H9 (cell line): ENCODE data around the gene PTCD1. TPM values are rescaled to one million over a fixed set of nuclear protein-coding genes. Genes with fewer than 3 reads are reported as not detected.

ENCODE experiments used
- DNase-seq: peaks from one replicate; pipeline ENCODE4 v3.0.0-alpha.2; 2017
- H2AFZ ChIP-seq: one replicate; pipeline ENCODE4 v1.6.1; 2013; ENCODE audit warnings: mild to moderate bottlenecking, low read length, control low read depth, moderate library complexity
- H2AK5ac ChIP-seq: 2 replicates; pipeline ENCODE4 v1.6.1; 2013; ENCODE audit warnings: low read length, control low read depth, mixed read lengths; ENCODE audit not compliant: insufficient read length
- H2BK120ac ChIP-seq: one replicate; pipeline ENCODE4 v1.6.1; 2013; ENCODE audit warnings: low read depth, mild to moderate bottlenecking, low read length, control low read depth, inconsistent platforms; ENCODE audit not compliant: poor library complexity, severe bottlenecking
- H2BK12ac ChIP-seq: 2 replicates; pipeline ENCODE4 v1.6.1; 2013; ENCODE audit warnings: low read length, control low read depth, mixed read lengths, low read depth; ENCODE audit not compliant: insufficient read length
- H2BK15ac ChIP-seq: 2 replicates; pipeline ENCODE4 v1.6.1; 2013; ENCODE audit warnings: low read depth, low read length, control low read depth
- H2BK20ac ChIP-seq: one replicate; pipeline ENCODE4 v1.6.1; 2013; ENCODE audit warnings: low read depth, mild to moderate bottlenecking, low read length, control low read depth, inconsistent platforms; ENCODE audit not compliant: poor library complexity, severe bottlenecking
- H2BK5ac ChIP-seq: 2 replicates; pipeline ENCODE4 v1.6.1; 2013; ENCODE audit warnings: low read length, control low read depth, mixed read lengths; ENCODE audit not compliant: insufficient read length
- H3K14ac ChIP-seq: 2 replicates; pipeline ENCODE4 v1.6.1; 2013; ENCODE audit warnings: low read length, control low read depth; ENCODE audit not compliant: insufficient read depth
- H3K18ac ChIP-seq: 2 replicates; pipeline ENCODE4 v1.6.1; 2013; ENCODE audit warnings: low read depth, mild to moderate bottlenecking, mixed read lengths, low read length, control low read depth; ENCODE audit not compliant: insufficient read length
- H3K23ac ChIP-seq: 2 replicates; pipeline ENCODE4 v1.6.1; 2013; ENCODE audit warnings: low read length, control low read depth, mixed read lengths, low read depth; ENCODE audit not compliant: insufficient read length
- H3K23me2 ChIP-seq: 2 replicates; pipeline ENCODE4 v1.6.1; 2013; ENCODE audit warnings: low read depth, mild to moderate bottlenecking, mixed read lengths, low read length, control low read depth; ENCODE audit not compliant: insufficient read length, poor library complexity, severe bottlenecking
- H3K27ac ChIP-seq: 2 replicates; pipeline ENCODE4 v1.5.1; 2013; ENCODE audit warnings: low read length, control low read depth, mixed read lengths, low read depth; ENCODE audit not compliant: insufficient read length
- H3K27me3 ChIP-seq: 2 replicates; pipeline ENCODE4 v1.6.1; 2013; ENCODE audit warnings: low read length, control low read depth, inconsistent platforms; ENCODE audit not compliant: insufficient read depth
- H3K4ac ChIP-seq: 2 replicates; pipeline ENCODE4 v1.6.1; 2013; ENCODE audit warnings: low read depth, mild to moderate bottlenecking, control low read depth, inconsistent platforms, low read length, moderate library complexity
- H3K4me1 ChIP-seq: 2 replicates; pipeline ENCODE4 v1.6.1; 2013; ENCODE audit warnings: low read length, control low read depth, inconsistent platforms; ENCODE audit not compliant: insufficient read depth
- H3K4me2 ChIP-seq: 2 replicates; pipeline ENCODE4 v1.6.1; 2013; ENCODE audit warnings: low read length, control low read depth, mixed read lengths; ENCODE audit not compliant: insufficient read length, insufficient read depth
- H3K56ac ChIP-seq: 2 replicates; pipeline ENCODE4 v1.6.1; 2013; ENCODE audit warnings: low read depth, mild to moderate bottlenecking, mixed read lengths, low read length, control low read depth; ENCODE audit not compliant: insufficient read length
- H3K79me1 ChIP-seq: 2 replicates; pipeline ENCODE4 v1.6.1; 2013; ENCODE audit warnings: low read depth, mild to moderate bottlenecking, moderate library complexity, low read length, control low read depth, inconsistent platforms; ENCODE audit not compliant: insufficient read depth, poor library complexity, severe bottlenecking
- H3K79me2 ChIP-seq: 2 replicates; pipeline ENCODE4 v1.6.1; 2013; ENCODE audit warnings: low read length, control low read depth, inconsistent platforms; ENCODE audit not compliant: insufficient read depth
- H3K9ac ChIP-seq: 2 replicates; pipeline ENCODE4 v1.6.1; 2013; ENCODE audit warnings: low read length, control low read depth, mixed read lengths; ENCODE audit not compliant: insufficient read length; ENCODE audit errors: extremely low read depth
- H3K9me3 ChIP-seq: one replicate; pipeline ENCODE4 v1.6.1; 2013; ENCODE audit warnings: low read depth, low read length, inconsistent platforms; ENCODE audit not compliant: control insufficient read depth
- H3T11ph ChIP-seq: one replicate; pipeline ENCODE4 v1.6.1; 2013; ENCODE audit warnings: mild to moderate bottlenecking, low read length, control low read depth, inconsistent platforms
- H4K20me1 ChIP-seq: one replicate; pipeline ENCODE4 v1.6.1; 2013; ENCODE audit not compliant: control insufficient read depth, insufficient read length, insufficient read depth
- H4K5ac ChIP-seq: 2 replicates; pipeline ENCODE4 v1.6.1; 2013; ENCODE audit warnings: low read depth, mild to moderate bottlenecking, mixed read lengths, low read length, control low read depth; ENCODE audit not compliant: insufficient read length
- H4K8ac ChIP-seq: replicated peaks from 2 replicates; pipeline ENCODE4 v1.6.1; 2013; ENCODE audit warnings: low read length, control low read depth, mixed read lengths, low read depth; ENCODE audit not compliant: insufficient read length
- H4K91ac ChIP-seq: 2 replicates; pipeline ENCODE4 v1.6.1; 2013; ENCODE audit warnings: low read depth, mild to moderate bottlenecking, moderate library complexity, mixed read lengths, low read length, control low read depth; ENCODE audit not compliant: insufficient read length
- H3K27ac Mint-ChIP-seq, 3 experiments: 2 replicates in 2 of 3; 3 replicates in 1 of 3; pipeline ENCODE4 v1.8.0; 2020 to 2021; ENCODE audit warnings: mixed read lengths in 3 of 3, mild to moderate bottlenecking in 1 of 3, moderate library complexity in 1 of 3
- H3K27me3 Mint-ChIP-seq: 2 replicates; pipeline ENCODE4 v1.8.0; 2021; ENCODE audit warnings: low read depth, mild to moderate bottlenecking, moderate library complexity, mixed read lengths
- H3K36me3 Mint-ChIP-seq, 3 experiments: 2 replicates in 2 of 3; 3 replicates in 1 of 3; pipeline ENCODE4 v1.8.0; 2020 to 2021; ENCODE audit warnings: low read depth in 3 of 3, mixed read lengths in 3 of 3; ENCODE audit not compliant: insufficient read depth in 1 of 3
- H3K4me1 Mint-ChIP-seq, 2 experiments: 2 replicates each; pipeline ENCODE4 v1.8.0; 2020; ENCODE audit warnings: mixed read lengths in 2 of 2
- H3K4me3 Mint-ChIP-seq, 2 experiments: 2 replicates in 1 of 2; 3 replicates in 1 of 2; pipeline ENCODE4 v1.8.0; 2020 to 2021; ENCODE audit warnings: mild to moderate bottlenecking in 2 of 2, mixed read lengths in 2 of 2, moderate library complexity in 1 of 2
- H3K9me3 Mint-ChIP-seq, 2 experiments: 2 replicates in 1 of 2; 3 replicates in 1 of 2; pipeline ENCODE4 v1.8.0; 2020; ENCODE audit warnings: mild to moderate bottlenecking in 2 of 2, mixed read lengths in 2 of 2, moderate library complexity in 1 of 2
- CTCF ChIP-seq: fragments of 200-600 bp; sonication (generic); conservative IDR thresholded peaks from 3 replicates; pipeline ENCODE4 v1.8.0; 2021; ENCODE audit warnings: antibody characterized with exemption, mild to moderate bottlenecking
- WGBS: extraction: QIAGEN DNeasy Blood & Tissue Kit; methylation state at CpG from one replicate; pipeline ENCODE4 v1.1.7; 2013; ENCODE audit warnings: missing lambda C conversion rate, low lambda C conversion rate, mixed read lengths; ENCODE audit not compliant: insufficient read length; ENCODE audit errors: extremely low coverage; 5-methylcytosine and 5-hydroxymethylcytosine counted together
- total RNA-seq: library from RNA; stranded (reverse); gene quantifications from 2 replicates; pipeline ENCODE4 v1.2.1, GENCODE V29; 2021

PTCD1 gene
- total RNA-seq, 1 experiment from 2014 or later: 12.8 TPM

- Histone ChIP-seq H3K27ac (no peak overlapping the region), H3K4me2 (no peak overlapping the region), H4K91ac (no peak overlapping the region), H3K9me3 (no peaks in the 10 kb centered on the region), H3K4me1 (no peaks in the 10 kb centered on the region), H3K79me2 (no peaks in the 10 kb centered on the region), H3K18ac (no peak overlapping the region), H4K8ac (no peak overlapping the region), H2BK120ac (no peak overlapping the region), H3K4ac (no peak overlapping the region), H4K5ac (no peak overlapping the region), H3T11ph (no peak overlapping the region), H3K56ac (no peak overlapping the region), H3K79me1 (no peaks in the 10 kb centered on the region), H2AK5ac (no peak overlapping the region), H2BK20ac (no peak overlapping the region), H2BK12ac (no peak overlapping the region), H3K14ac (no peak overlapping the region), H3K23ac (no peak overlapping the region), H4K20me1 (no peaks in the 10 kb centered on the region), H3K9ac (no peak overlapping the region), H3K27me3 (no peaks in the 10 kb centered on the region), H3K23me2 (peaks cover 2% of the 10 kb centered on the region), H2BK5ac (no peak overlapping the region), H2AFZ (no peak overlapping the region), H2BK15ac (no peak overlapping the region)
- WGBS: no CpG with 5 or more reads among the region's 8 CpGs
- Mint-ChIP-seq H3K4me1 (no peaks in the 10 kb centered on the region), H3K4me3 (no peak overlapping the region), H3K9me3 (no peaks in the 10 kb centered on the region; a peak in 1 of 5 replicates), H3K27me3 (no peaks in the 10 kb centered on the region; the same call in 1 of the 2 replicates), H3K27ac (no peak overlapping the region), H3K36me3 (peaks cover 9 to 39% (median 17%) of the 10 kb centered on the region in 3 experiments; a peak in 6 of 7 replicates)
- no peak for DNase-seq
- TF ChIP-seq CTCF: no peak
Observed at GRCh38 chr7:99385564-99385963, 53.0 kb downstream of the PTCD1 start.
